ENCODE results near the gene LMTK2.

DNA sequence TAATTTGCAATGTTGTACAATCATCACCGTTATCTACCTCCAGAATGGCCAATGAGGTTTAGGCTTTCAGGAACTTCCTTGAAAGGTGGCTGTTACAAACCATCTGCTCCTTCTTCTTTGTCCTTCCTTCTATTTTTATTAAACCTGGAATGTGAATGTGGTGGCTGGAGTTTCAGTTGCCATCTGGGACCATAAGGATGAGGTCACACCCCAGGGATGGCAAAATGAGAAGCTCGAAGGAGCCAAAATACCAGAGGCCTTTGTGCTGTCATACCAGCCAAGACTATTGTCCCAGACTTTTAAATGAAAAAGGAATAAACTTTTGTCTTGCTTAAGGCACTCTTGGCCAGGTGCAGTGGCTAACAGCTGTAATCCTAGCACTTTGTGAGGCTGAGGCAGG is 30.9 kb upstream of the LMTK2 start:
- TF ChIP-seq GATA3 (IDR thresholded peaks at IDR 0.05; ENCODE audit: low read depth, low read length) (no peak), GATA2 (IDR thresholded peaks at IDR 0.05; ENCODE audit: low read depth, low read length) (no peak)

Data from SH-SY5Y (cell line).